Stimulated activated CD8-positive, alpha-beta memory T cell treated with anti-CD3 and anti-CD28 coated beads, Interleukin-7, amount 100 ng/mL, for 1 hour (primary cell): ENCODE data around the gene DRAM1.
"Not testable (repeated sequence)": the region's sequence is repeated elsewhere in the genome, so short reads cannot be mapped to it uniquely, and the experiment has no call there.

Source experiments
- DNase-seq, 2 donors: peaks; one replicate each; pipeline ENCODE4 v3.0.0-alpha.2; 2020; ENCODE audit warnings: low read depth in 2 of 2

The DRAM1 gene

DNA sequence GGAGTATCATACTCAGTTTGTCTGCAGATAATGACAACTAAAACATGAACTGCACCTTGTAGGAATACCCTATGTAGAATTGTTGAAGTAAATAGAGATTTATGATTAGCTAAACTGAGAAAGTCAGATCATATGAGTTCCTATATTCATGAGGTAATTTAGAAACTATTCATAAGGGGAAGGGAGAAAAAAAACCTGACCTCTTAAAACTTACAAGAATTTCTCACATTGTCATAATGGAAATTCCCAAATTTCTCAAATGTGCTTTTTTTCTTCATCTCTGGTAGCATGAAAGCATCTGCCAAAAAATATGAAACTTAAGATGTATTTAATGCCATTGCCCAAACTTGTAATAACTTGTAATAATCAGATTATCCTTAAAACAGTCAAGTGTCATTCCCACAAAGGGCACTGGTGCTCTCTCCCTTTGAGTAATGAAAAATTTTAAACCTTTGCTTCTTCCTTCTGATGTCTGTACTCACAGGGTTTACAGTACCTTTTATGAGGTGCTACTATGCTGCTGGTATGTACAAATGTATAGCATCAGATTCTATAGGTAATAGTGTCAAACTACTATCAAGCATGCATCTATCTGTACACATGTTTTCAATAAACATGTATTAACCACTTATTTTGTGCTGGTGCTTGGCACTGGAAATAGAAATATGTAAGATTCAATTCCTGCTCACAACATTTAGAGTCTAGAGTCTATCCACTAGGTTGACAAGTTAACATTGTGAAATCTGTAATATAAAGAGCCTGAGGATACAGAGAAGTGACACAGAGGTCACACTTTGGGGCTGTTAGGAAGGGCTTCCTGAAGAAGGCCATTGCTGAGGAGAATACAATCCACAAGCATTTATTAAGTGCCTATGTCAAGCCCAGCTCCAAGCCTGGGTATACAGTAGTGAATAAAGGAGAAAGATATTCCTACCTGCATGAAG is 17.4 kb upstream of the DRAM1 start:
- DNase-seq, result no peak

DNA sequence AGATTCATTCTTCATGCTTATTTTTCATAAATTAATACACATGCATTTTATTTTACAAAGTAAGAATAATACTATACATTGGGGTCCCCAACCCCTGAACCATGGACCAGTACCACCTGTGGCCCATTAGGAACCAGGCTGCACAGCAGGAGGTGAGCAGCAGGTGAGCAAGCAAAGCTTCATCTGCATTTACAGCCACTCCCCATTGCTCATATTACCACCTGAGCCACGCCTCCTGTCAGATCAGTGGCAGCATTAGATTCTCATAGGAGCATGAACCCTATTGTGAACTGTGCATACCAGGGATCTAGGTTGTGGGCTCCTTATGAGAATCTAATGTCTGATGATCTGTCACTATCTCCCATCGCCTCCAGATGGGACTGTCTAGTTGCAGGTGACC is 15.7 kb upstream of the DRAM1 start:
- not testable (repeated sequence) for DNase-seq

DNA sequence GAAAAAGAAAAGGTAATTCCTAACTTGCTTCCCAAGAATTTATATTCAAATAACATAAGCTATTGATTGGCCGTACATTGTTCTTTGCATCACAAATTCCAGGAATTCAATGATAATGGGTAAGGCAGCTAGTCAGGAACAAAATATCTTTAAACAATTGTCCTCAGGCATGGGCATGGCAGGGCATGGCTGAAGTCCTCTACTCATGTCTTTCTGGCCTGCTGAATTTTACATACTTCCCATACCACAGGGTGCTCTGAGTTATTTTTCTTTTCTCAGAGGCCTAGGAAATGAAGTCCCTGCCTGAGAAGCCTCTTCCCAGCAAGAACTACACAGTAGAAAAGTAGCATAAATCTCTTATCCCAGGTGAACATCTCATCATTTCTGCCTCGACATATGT is 15.1 kb upstream of the DRAM1 start:
- no peak for DNase-seq

DNA sequence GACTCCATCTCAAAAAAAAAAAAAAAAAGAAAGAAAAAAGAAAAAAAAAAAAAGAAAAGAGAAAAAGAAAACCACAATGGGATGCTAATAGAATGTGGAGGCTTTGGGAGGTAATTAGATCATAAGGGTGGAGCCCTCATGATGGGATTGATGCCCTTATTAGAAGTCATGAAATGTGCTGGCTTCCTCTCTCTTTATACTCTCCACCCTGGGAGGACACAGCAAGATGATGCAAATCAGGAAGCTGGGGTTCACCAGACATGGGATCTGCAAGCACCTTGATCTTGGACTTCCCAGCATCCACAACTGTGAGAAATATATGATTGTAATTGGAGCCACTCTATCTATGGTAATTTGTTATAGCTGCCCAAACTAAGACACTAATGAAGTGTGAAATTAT is 13.4 kb upstream of the DRAM1 start:
- no peak for DNase-seq

DNA sequence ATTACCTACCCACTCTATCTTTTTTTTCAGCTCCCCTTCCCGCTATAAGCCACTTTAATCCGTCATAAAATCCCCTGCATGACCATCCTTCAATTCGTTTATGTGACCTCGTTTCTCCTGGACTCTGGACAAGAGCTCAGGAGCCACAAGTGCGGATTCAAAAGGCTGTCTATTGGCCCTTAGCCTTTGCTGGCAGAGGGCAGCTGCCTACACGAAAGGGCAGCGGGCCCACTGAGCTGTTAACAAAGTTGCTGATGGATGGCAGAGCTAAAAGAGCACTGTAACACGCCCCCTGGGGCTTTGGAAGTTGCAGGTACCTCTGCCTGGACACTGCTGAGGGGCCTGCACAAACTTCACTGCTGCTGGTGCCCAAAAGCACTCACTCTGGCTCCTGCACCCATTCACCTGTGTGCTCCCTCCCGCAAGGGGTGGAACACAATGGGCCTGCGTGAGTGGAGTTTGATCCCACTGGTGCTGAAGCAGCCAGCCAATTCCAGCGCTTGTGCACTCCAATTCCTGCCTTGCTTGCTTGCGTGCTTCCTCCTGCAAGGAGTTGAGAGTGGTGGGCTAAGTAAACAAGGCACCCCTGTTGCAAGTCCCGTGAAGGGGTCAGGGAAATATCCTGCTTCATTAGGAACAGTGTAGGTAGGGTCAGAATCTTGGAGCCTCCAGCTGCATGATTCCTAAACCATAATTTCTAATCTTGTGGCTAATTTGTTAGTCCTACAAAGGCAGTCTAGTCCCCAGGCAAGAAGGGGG is 10.6 kb upstream of the DRAM1 start:
- no peak for DNase-seq

DNA sequence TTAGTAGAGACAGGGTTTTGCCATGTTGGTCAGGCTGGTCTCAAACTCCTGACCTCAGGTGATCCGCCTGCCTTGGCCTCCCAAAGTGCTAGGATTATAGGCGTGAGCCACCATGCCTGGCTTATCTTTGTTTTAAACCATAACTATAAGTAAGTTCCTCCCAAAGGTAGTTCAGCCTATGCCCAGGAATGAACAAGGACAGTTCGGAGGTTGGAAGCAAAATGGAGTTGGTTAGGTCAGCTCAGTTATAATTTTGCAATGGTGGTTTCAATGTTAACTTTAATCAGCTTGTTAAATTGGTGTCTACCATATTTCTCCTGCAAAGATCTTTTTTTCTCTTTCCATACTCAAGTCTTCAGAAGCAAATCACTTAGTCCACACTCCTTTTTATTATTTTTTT is 9.8 kb upstream of the DRAM1 start:
- not testable (repeated sequence) for DNase-seq

DNA sequence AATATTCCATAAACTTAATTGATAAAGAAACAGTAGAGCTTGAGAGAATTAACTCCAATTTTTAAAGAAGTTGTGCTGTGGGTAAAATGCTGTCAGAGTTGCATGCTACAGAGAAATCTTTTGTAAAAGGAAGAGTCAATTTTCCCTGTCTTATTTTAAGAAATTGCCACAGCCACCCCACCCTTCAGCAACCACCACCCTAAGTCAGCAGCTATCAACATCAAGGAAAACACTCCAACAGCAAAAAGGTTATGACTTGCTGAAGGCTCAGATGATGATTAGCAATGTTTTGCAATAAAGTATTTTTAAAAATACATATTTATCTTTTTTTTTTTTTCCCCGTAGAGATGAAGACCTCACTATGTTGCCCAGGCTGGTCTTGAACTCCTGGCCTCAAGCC is 6.5 kb upstream of the DRAM1 start:
- DNase-seq, result no peak

DNA sequence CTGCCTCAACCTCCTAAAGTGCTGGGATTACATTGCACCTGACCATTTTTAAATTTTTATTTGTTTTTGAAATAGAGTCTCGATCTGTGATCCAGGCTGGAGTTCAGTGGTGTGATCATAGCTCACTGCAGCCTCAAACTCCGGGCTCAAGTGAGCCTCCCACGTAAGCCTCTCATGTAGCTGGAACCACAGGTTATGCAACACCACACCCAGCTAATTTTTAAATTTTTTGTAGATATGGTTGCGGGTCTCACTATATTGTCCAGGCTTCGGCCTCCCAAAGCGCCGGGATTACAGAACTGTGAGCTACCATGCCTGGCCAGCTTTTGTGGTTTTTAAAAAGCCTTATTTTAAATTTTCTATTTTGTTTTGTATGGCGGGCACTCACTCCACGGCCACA is 2.2 kb upstream of the DRAM1 start:
- no peak for DNase-seq

DNA sequence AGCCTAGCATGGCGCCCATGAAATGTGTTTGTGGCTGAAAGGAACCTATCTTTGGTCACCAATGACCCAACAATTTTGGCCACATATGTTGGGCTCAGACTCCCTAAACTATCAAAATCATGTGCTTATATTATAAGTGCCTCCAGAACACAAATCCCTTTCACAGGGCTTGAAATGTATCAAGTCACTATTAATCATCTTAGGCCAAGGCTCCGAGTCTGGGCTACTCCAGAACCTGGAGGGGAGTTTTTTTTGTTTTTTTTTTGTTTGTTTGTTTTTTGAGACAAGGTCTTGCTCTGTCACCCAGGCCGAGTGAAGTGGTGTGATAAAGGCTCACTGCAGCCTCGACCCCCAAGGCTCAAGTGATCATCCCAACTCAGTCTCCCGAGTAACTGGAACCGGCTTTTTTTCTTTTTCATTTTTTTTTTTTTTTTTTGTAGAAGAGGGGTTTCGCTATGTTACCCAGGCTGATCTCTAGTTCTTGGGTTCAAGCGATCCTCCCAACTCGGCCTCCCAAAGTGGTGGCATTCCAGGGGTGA is 989 bp upstream of the DRAM1 start:
- DNase-seq, result no peak

DNA sequence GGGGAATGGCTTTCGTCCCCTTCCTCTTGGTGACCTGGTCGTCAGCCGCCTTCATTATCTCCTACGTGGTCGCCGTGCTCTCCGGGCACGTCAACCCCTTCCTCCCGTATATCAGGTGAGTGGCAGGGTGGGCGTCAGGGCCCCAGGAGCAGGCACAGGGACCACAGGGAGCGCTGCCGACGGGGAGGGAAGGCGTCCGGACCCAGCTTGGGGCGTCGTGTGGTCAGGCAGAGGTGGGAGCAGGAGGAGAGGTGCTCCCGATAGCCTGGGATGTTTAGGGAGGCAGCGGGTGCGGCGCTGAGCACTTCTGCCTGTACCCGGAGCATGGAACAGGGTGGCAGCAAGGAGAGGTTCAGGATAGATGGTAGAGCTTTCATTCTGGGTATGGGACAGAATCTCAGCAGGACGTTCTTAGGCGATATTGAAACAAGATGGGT is 444 bp downstream of the DRAM1 start:
- DNase-seq, result no peak

DNA sequence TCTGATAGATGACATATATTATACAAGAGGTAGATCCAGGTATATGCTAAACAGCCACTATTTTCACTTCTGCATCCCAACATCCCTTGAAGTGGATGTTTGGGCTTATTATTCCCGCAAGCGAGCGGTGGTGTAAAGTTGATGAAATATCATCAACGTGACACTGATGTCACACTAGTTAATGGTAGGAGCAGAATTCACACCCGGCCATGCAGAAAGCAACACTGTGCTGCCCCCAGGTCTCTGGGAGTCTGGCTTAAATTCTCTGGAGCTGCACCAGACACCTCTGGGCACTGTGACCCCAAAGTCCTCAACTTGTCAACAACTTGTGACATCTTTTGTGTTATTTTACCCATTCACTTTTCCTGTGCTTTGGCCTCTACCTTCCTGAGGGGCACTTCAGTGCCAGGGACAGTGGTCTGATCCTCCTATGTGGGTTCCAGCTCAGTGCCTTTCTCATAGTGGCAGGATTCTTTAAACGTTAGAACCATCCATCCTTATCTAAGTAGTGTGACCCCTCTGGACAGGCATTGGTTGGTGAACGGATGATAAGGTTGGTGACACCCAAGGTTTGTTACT is 952 bp downstream of the DRAM1 start:
- no peak for DNase-seq

DNA sequence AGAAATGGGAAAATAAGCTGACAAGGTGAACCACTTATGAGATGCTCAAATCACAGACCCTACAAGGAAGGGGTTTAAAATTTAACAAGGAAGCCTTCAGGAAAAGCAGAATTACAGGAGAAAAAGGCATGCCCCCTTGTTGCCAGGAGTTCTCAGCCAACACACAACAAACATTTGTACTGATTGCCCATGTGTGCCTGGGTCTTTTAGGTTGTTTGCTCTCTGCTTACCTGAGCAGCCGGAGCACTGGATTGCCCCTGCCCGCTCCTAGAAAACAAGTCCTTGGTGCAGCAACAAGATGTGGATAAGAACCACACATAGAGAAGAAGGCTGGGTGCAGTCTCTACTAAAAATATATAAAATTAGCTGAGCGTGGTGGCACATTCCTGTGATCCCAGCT is 3.4 kb downstream of the DRAM1 start:
- no peak for DNase-seq

DNA sequence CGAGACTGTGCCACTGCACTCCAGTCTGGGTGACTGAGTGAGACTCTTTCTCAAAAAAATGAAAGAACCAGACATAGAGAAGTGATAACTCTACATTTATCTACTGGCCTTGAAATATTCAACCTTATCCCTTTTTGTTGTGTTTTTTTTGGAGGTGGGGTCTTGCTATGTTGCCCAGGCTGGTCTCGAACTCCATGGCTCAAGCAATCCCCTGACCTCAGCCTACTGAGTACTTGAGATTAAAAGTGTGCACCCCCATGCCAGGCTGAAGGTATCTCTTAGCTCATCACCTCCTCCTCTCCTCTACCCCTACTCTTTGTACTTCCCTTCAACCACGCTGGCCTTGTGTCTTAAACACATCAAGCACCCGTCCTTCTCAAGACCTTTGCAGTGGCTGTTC is 3.8 kb downstream of the DRAM1 start:
- DNase-seq, result no peak

DNA sequence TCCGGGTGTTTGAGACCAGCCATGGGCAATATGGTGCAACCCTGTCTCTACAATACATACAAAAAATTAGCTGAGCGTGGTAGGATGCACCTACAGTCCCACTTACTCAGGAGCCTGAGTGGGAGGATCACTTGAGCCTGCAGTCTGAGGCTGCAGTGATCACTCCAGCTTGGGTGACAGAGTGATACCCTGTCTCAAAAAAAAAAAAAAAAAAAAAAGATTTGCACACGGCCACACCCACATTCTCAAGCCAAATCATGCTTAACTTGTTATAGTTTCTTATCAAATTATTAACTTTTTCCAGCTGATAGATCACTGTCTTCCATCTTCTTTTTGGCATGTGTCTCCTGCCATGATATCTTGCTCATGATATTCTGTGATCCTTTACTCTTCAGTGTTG is 6.8 kb downstream of the DRAM1 start:
- no peak for DNase-seq

DNA sequence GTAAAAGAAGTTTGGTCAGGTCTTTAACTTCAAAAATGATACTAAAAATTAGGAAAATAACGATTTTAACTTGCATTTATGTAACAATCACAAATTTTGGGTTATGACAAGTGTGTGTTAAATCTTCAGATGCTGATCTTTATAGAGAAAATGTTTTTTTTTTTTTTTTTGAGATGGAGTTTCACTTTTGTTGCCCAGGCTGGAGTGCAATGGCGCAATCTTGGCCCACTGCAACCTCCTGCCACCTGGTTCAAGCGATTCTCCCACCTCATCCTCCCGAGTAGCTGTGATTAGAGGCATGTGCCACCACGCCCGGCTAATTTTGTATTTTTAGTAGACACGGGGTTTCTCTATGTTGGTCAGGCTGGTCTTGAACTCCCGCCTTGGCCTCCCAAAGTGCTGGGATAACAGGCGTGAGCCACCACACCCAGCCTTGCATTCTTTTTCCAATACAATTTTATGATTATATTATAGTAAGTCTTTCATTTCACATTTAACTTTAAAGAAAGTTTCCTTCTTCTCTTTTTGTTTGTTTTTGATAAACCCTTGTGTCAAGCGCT is 7.5 kb downstream of the DRAM1 start:
- not testable (repeated sequence) for DNase-seq

DNA sequence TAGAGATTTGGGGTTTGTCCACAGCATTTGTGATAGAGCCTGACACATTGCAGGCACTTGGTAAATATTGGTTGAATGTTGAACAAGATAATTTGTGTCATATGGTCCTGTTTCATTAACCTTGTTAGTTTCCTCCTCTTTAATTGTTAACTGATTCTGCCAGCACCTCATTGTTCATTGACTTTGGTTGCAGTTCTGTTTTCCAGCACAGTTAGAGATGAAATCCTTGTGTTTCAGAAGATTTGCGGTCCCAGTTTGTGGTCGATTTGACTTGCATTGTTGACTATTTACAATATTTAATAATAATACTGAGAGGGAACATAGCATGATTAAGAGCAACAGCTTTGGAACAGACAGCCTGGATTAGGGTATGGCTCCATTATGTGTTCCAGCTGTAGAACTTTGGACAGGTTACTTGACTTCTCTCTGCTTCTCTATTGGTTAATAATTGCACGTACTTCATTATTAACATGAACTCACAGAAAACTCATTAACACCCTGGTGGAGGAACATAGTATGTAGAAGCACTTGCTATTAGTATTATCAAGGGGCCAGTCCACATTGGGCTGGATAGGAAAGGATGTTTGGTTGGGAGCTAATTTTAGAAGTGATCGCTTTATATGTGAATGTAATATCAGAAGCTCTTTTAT is 8.7 kb downstream of the DRAM1 start:
- no peak for DNase-seq

DNA sequence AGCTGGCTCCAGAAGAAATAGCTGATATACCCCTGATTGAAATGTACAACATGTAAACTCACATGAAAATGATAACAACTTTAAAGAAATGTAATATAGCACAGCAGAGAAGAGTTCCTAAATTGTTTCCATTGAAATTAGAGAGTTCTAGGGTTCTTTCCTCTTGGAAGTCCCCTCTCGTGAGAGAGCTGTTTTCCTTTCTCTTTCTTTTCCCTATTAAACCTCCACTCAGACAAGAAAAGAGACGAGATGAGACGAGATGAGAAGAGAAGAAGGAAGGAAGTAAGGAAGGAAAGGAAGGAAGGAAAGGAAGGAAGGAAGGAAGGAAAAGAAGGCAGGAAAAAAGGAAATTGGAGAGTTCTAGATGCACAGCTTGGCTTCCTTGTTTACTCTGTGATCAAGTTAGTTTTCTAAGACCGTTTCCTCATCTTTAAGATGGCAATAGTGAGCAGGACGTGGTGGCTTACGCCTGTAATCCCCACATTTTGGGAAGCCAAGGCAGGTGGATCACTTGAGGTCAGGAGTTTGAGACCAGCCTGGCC is 11.9 kb downstream of the DRAM1 start:
- DNase-seq, result no peak

DNA sequence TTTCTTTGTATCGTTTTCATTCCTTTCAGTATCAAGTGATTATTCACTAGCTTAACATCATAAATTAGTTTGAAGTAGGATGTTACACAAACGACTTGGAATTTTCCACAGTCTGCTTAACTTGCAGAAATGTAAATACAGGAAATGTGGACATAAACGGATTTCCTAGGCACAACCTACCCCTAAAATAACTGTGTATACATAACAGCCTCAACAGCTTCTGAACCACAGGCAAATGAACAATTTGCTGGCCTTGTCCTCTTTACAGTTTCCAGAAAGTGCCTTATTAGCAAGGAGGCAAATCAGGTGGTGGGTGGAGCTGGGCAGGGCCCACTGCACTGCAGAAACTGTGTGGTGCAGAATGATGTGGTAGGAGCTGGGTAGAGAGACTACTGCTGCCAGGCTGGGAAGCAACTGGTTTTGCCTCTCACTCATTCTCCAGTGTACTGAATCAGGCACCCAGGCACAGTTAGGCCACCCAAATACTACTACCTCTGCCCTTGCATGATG is 14.1 kb downstream of the DRAM1 start:
- no peak for DNase-seq

DNA sequence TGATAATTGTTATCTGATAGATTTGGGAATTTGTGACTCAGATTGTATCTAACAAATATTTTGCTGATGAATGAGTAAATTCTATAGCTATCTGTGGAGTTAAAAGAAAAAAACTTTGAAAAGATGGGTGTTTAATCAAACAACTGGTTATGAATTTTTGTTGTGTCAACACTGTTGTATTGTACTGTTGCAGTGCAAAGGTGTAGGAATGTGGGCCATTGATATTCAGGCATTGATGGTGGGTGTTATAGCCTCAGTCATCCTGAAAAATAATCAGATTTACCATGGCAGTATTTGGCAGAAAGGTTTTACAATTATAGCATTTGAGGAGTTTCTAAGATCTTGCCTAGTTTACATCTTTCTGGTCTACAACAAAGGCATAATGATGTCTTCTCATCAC is 15.4 kb downstream of the DRAM1 start:
- no peak for DNase-seq

DNA sequence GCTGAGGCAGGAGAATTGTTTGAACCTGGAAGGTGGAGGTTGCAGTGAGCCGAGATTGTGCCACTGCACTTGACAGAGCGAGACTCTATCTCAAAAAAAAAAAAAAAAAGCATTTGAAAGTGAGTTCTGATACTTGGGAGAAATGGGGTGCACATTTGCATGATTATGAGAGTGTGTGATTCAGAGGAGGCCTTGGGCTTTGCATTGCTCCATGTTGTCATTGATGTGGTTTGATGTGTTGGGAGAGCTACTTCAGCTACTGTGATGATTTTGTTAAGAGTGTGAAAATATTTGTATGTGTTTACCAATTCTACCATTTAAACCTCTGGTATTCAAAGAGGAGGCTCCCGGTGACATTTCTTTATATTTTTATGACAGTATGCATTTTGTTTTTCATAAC is 24.4 kb downstream of the DRAM1 start:
- DNase-seq, result no peak

DNA sequence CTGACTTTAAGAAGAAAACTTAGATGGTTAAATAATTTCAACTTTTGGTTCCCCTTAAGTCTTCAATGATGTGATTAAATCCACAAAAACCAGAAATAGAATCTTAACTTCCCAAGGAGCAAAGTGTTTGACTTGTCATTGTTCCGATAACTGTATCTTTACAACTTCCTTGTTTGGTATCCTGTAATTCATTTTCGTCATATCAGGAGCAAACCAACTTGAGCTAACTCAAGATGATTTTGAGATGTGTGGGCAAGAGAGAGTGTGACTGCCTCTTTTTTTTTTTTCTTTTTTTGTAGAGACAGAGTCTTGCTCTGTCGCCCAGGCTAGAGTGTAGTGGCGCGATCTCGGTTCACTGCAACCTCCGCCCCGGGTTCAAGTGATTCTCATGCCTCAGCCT is 25.3 kb downstream of the DRAM1 start:
- DNase-seq, result no peak
